Tibial nerve (tissue), 4 donors: Measurements from ENCODE around the gene CHKA.

Source experiments
- EP300 ChIP-seq, 2 donors: sonication (generic); formaldehyde crosslinking; IDR thresholded peaks; one replicate each; pipeline ENCODE4 v1.6.1; 2017; ENCODE audit warnings: antibody characterized with exemption in 2 of 2, mild to moderate bottlenecking in 1 of 2
- POLR2A ChIP-seq, 2 donors: fragments of 450-650 bp; IDR thresholded peaks; one replicate each; pipeline ENCODE4 v1.6.1; 2017; ENCODE audit warnings: antibody characterized with exemption in 2 of 2, mild to moderate bottlenecking in 2 of 2, moderate library complexity in 2 of 2
- TF ChIP-seq, protein P1 (sequence below), 5 experiments: fragments of 200-600 bp in 3 of 5; fragments of 450-650 bp in 2 of 5; sonication (generic) in 3 of 5; IDR thresholded peaks; one replicate each; pipeline ENCODE4 v1.5.1; 2016 to 2019; ENCODE audit warnings: antibody characterized with exemption in 5 of 5, mild to moderate bottlenecking in 3 of 5, moderate library complexity in 2 of 5

DNA sequence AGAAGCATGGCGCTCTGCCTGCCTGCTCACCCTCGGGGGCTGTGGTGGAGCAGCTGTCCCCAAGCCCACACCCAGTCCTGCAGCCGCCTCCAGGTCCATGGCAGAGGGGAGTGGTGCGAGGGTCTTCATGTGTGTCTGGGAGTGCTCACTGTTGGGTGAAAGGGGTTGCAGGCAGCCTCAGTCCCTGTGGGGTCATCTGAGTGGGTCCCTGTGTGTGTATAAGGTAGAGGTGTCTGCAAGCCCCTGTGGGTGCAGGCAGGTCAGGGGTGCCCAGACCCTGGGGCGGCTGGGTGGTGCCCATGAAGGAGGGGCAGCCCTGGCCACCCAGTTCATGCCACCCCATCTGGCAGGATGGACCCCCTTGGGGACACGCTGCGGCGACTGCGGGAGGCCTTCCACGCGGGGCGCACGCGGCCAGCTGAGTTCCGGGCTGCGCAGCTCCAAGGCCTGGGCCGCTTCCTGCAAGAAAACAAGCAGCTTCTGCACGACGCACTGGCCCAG lies 106.2 kb downstream of the CHKA start:
- TF ChIP-seq, protein P1, sequence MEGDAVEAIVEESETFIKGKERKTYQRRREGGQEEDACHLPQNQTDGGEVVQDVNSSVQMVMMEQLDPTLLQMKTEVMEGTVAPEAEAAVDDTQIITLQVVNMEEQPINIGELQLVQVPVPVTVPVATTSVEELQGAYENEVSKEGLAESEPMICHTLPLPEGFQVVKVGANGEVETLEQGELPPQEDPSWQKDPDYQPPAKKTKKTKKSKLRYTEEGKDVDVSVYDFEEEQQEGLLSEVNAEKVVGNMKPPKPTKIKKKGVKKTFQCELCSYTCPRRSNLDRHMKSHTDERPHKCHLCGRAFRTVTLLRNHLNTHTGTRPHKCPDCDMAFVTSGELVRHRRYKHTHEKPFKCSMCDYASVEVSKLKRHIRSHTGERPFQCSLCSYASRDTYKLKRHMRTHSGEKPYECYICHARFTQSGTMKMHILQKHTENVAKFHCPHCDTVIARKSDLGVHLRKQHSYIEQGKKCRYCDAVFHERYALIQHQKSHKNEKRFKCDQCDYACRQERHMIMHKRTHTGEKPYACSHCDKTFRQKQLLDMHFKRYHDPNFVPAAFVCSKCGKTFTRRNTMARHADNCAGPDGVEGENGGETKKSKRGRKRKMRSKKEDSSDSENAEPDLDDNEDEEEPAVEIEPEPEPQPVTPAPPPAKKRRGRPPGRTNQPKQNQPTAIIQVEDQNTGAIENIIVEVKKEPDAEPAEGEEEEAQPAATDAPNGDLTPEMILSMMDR (IDR thresholded peaks at IDR 0.05): no peak
- TF ChIP-seq EP300 (IDR thresholded peaks at IDR 0.05) (no peak), POLR2A (IDR thresholded peaks at IDR 0.05) (no peak)
